ENCODE data around the gene PDZD7.

PDZD7 gene

GRCh38 chr10:101061624-101062231, 30.8 kb upstream of the PDZD7 start, which contains the start of gene KAZALD1:
KAZALD1 (plus strand) TSS chr10:101061989; CDS start chr10:101062593, 604 bp downstream.
- no peak for DNase-seq (ENCODE audit: low spot score)

GRCh38 chr10:101060951-101061623, 30.2 kb upstream of the PDZD7 start:
- DNase-seq (ENCODE audit: low spot score) = peak; percentile 93

DNA sequence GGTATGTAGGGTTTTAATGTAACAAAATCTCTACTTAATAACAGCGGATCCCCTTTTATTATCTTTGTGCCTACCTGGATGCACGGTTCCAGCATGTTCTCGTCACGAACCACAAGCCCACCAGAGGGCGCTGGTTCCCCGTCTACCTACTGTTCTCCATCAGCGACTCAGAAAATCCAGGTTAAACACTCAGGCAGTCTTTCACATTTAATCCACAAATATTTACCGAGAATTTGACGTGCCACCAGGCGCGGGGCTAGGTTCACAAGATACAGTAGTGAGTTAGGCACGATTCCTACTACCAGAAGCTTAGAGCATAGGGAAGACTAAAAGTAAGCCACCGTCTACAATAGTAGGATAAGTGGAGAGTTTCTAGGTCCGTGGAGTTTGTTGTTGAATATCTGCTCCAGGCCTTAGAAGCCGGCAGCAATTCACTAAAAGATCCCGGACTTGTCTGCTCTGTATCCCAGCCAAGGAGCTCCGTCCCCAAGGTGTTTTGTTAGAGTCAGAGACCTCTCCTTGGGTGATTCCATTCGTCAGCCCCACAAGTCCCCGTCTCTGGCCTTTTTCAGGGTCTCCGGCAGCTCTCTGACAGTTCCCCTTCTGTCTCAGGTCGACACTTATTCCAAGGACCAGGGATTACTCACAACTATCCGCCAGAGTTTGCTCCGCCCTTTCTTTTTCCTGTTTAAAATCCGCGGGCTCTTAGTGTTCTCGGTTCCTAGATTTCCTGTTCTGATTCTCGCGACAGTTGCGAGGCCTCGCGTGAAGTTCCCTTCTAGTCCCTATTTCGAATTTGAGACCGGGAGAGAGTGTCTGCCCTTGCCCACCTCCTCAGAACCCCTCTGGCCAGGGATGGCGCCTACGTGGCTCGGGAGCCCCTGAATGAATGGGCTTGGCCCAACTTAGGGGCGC, 29.4 kb upstream of the PDZD7 start:
- DNase-seq (ENCODE audit: low spot score) = peak; percentile 97

- no peak for DNase-seq (ENCODE audit: low spot score)
Observed at GRCh38 chr10:101056365-101057151, 25.6 kb upstream of the PDZD7 start.

DNA sequence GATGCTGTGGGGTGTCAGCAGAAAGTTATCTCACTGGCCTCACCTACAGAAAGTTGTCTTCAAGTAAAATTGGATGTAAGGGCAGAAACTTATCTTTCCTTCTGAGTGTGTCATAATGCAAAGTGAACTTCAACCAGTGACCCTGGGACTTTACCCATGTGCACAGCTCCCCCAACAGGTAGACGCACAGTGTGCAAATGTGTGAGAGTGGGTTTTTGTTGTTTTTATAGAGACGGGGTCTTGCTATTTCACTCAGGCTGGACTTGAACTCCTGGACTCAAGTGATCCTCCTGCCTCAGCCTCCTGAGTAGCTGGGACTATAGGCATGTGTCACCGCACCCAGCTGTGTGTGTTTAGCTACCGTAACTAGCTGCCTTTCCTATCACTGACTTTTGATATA, 24.5 kb upstream of the PDZD7 start:
- no peak for DNase-seq (ENCODE audit: low spot score)

DNA sequence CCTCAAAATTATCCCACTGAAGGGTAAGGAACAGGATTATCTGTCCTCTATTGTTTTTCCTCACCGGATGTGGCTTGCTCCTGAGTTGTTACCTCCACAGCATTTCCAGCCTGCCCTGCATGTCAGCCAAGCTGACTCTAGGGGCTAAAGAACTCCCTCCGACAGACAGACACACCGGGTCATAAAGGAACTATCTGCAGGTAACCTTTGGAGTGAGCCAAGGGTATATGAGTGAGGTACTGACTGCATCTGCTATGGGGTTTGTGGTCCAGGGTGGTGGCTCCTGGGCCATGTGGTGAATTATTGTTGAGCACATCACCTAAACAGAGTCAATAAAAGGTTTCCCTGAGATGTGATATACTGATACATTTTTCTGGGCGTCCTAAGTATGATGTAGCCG, 23.9 kb upstream of the PDZD7 start:
- DNase-seq (ENCODE audit: low spot score) = no peak

GRCh38 chr10:101054351-101054750, 23.4 kb upstream of the PDZD7 start:
- no peak for DNase-seq (ENCODE audit: low spot score)

DNA sequence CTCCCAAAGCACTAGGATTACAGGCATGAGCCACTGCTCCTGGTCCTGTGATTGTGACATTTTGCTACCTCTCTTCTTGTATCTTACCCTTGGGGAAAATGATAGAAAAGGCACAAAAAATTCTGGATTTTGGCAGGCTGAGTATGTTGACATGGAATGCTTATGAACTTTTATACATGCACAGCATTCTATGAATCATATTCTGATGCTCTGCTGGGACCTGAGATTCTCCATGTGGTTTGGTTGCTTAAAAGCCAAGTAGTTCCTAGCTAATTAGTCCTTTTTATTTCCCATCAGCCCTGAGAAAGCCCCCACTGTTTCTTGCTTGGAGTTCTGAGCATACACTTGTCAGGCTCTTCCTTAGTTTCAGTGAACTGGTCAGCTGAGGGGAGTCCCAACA, 22.6 kb upstream of the PDZD7 start:
- DNase-seq (ENCODE audit: low spot score) = no peak

- no peak for DNase-seq (ENCODE audit: low spot score)
Observed at GRCh38 chr10:101052285-101052684, 21.4 kb upstream of the PDZD7 start.

DNA sequence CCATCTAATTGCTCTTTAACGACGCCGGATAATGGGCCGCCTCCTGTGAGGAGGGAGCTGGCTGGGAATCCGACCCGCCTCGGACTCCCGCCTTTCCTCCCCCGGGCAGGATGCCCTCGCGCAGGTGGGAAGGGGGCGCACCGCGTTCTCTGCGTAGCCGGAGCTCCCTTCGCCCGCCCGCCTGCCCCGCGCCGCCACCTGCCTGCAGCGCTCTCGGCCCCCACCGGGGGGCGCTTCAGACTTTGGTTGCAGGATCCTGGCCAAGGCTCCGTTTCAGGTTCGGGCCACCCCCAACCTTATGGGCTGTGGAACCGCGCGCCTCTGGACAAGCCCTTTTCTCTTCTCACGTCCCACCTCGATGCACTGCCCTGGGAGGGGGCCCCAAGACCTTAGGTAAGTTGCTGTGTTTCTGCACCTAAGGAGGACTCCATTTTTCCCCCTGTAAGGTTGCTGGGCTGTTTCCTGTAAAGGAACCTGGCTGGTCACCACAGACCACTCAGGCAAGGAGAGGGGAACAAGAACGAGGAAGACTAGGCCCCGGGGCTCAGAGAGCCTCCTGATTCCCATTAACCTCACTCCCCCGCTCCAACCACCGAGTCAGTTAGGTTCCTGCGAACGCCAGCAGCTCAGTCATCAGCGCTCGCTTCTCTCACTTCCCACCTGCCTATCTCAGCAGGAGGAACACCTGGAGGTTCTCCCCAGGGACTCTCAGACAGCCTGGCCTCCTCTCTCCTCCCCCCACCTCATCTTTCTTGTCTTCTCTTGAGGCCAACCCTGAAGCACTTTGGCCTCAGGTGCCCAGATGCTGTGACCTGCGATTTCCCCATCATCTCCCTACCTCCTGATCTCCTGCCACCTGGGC, 19.5 kb upstream of the PDZD7 start:
- peak; percentile 3 for DNase-seq (ENCODE audit: low spot score)

DNA sequence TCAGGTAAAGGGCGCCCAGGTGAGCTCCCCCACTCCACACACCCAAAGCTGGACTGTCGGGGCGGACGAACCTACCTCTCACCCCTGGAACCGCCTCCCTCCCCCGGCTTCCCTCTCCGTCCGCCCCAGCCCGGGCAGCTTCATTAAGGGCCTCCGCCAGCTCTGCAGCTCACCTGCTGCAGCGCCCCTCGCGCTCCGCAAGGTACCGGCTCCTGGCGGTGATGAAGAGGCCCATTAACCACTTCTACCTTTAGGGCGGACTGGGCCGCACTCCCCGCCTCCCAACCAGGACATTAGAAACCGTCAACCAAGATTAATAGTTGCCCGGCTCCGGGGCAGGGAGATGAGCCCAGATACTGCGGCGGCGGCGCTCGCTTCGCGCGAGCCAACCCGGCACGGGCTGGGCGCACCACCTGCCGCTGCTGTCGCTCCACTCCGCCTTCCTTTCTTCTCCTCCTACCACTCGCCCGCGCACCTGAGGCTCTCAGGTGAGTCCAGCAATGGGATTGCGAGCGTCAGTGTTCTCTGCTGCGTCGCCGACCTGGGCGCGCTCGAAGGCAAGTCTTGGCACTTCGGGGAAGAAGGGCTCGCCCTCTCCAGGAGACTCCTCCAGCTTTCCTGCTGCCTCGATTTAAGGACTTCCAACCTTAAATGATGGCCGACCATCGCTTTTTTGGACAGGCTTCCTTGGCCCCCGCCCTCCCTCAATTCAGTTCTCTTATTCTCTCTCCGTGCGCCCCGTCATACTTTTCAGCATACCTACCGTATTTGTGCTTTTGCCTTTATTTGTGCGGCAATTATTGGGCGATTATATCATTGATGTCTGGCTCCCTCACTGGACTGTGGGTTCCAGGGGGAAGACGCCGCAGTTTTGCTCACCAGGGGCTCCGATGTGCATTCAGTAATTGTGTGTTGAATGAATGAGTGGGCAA, 17.3 kb upstream of the PDZD7 start:
- DNase-seq (ENCODE audit: low spot score) = no peak

DNA sequence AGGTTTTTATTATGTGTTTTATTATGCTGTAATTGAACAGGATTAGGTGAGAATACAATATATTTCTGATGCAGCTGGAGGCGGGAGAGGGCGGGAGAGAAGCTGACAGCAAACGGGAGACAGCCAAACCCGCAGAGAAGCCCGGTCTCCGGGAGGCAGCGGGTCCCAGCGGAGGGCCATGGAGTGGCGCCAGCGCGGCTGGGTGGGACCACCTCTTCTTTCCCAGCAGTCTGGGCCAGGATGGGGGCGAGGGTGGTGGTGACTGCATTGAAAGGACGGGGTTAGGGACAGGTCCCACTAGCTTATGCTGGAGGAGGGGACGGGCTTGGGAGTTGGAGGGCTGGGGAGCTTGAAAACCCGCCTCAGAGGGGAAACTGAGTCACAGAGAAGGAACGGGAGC, 16.3 kb upstream of the PDZD7 start:
- DNase-seq (ENCODE audit: low spot score) = peak; percentile 7

DNA sequence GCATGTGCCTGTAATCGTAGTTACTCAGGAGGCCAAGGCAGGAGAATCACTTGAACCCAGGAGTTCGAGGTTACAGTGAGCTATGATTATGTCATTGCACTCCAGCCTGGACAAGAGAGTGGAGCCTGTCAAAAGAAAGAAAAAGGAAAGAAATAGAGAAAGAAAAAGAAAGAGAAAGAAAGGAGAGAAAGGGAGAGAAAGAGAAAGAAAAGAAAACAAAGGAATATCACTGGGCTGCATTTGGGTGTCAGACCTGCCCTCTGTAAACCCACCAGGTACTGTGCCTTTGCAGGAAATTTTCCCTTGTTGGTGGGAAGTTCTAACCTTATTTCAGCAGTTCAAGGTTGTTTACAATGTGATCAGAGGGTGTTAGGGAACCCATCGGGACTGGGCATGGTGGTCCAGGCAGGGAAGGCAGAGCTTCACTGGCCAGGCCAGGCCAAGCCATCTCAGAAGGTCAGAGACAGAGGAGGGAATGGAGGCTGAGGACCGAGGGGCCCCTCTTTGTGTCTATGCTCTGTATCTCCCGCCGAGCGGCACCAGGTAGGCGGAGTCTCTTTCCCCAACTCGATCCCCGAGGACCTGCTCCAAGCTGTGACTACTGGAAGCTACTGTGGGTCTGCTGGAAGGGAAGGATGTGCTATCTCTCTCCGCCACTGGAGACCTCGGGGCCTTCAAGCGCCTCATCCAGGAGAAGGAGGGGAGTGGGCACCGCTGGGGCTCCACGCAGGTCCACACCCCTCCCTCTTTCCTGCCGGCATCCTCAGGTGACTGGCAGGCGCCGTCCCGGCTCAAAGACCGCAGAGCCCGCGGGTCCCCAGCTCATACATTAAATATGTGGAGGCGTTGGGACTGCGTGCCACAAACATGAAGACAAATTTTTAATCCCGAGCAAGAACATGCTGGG, 15.7 kb upstream of the PDZD7 start:
- peak; percentile 89 for DNase-seq (ENCODE audit: low spot score)

DNA sequence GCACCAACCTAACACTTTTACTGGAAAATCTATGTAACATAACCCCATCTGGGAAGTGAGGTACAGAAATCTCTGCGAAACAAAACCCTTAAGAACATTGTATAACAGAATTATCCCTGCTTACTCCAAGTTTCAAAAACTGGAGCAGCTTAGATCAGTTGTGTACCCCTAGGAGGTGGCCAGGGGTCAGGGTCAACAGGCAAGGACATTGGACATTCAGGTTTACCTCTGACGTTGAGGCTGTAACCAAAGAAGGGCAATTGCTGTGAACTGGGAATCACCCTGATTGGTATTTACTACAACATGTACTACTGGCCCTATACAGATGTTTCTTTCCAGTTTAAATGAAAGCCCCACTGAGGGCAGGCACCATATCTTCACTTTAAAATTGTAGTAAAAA, 13.2 kb upstream of the PDZD7 start:
- no peak for DNase-seq (ENCODE audit: low spot score)

- DNase-seq (ENCODE audit: low spot score) = peak; percentile 49
Observed at GRCh38 chr10:101043363-101043707, 12.4 kb upstream of the PDZD7 start.

GRCh38 chr10:101042667-101043362, 11.9 kb upstream of the PDZD7 start:
- peak; percentile 97 for DNase-seq (ENCODE audit: low spot score)

DNA sequence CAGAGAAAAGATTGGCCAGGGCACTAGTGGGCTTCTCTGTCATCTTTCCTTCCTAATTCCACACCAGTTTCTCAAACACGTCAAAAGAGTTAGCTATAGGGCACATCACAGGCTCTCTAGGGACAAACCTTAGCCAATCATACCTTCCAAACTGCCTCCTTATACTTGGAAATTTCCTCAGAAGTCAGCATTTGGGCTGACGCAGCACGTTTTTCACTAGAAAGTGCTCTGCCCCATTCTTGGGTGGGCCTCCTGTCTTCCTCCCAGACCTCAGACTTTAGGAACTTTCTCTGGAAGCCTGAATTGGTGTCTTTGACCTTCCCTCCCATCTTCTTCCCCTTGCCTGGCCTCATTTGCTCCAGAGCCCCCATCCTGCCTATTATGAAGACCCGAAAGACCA, 11.2 kb upstream of the PDZD7 start:
- DNase-seq (ENCODE audit: low spot score) = no peak

GRCh38 chr10:101041252-101041761, 10.4 kb upstream of the PDZD7 start:
- DNase-seq (ENCODE audit: low spot score) = peak; percentile 86

Data from SK-N-DZ (cell line).